SK-N-SH (cell line): ENCODE data around the gene ZNF827. TPM values are rescaled to one million over a fixed set of nuclear protein-coding genes. Genes with fewer than 3 reads are reported as not detected.

Experiments
- CTCF ChIA-PET: fragments of 300-600, 350-600 bp; formaldehyde crosslinking; extraction: SDS; loops from one replicate; lab custom pipeline; 2021; lab: Yijun Ruan, JAX
- POLR2A ChIA-PET: fragments of 350-600 bp; sonication (Branson Sonifier 250); formaldehyde crosslinking; extraction: SDS; loops from one replicate; lab custom pipeline; 2020; ENCODE audit warnings: antibody characterized with exemption, inconsistent platforms; lab: Yijun Ruan, JAX
- DNase-seq: peaks from one replicate; pipeline ENCODE4 v3.0.0; 2012
- H2AFZ ChIP-seq: fragments of 200-600 bp; sonication (generic); 2 replicates; pipeline ENCODE4 v1.8.1; 2016; ENCODE audit warnings: antibody characterized with exemption, mild to moderate bottlenecking, low read depth
- H3F3A ChIP-seq: fragments of 200-600 bp; sonication (generic); replicated peaks from 2 replicates; pipeline ENCODE3; 2016; ENCODE audit warnings: antibody characterized with exemption, mild to moderate bottlenecking; ENCODE audit not compliant: insufficient read depth
- H3K27ac ChIP-seq, 2 experiments: fragments of 200-500 bp in 1 of 2; fragments of 200-600 bp in 1 of 2; sonication (Bioruptor generic) in 1 of 2; sonication (generic), shearing (Covaris generic) in 1 of 2; 2 replicates each; pipeline versions ENCODE4 v1.5.1 to v1.6.1; 2014 to 2016; ENCODE audit warnings: low read depth in 2 of 2, inconsistent platforms in 1 of 2, low read length in 1 of 2, mild to moderate bottlenecking in 1 of 2, mixed read lengths in 1 of 2
- H3K27me3 ChIP-seq: fragments of 200-600 bp; sonication (generic), shearing (Covaris generic); 2 replicates; pipeline ENCODE4 v1.6.1; 2016; ENCODE audit warnings: mixed run types; ENCODE audit not compliant: insufficient read depth
- H3K36me3 ChIP-seq, 2 experiments: fragments of 200-500 bp in 1 of 2; fragments of 200-600 bp in 1 of 2; sonication (Bioruptor generic) in 1 of 2; sonication (generic) in 1 of 2; replicated peaks in 1 of 2; 2 replicates each; pipeline versions ENCODE3 to v1.5.1; 2014 to 2016; ENCODE audit warnings: low read length in 1 of 2, mild to moderate bottlenecking in 1 of 2; ENCODE audit not compliant: insufficient read depth in 2 of 2, control insufficient read depth in 1 of 2
- H3K4me1 ChIP-seq, 2 experiments: fragments of 200-500 bp in 1 of 2; fragments of 200-600 bp in 1 of 2; sonication (Bioruptor generic) in 1 of 2; sonication (generic), shearing (Covaris generic) in 1 of 2; 2 replicates each; pipeline versions ENCODE4 v1.5.1 to v1.6.1; 2014 to 2016; ENCODE audit warnings: low read depth in 1 of 2, low read length in 1 of 2, mixed run types in 1 of 2; ENCODE audit not compliant: insufficient read depth in 2 of 2, control insufficient read depth in 1 of 2
- H3K4me2 ChIP-seq: fragments of 200-600 bp; sonication (generic), shearing (Covaris generic); 2 replicates; pipeline ENCODE4 v1.6.1; 2017; ENCODE audit warnings: mixed run types
- H3K4me3 ChIP-seq, 2 experiments: fragments of 200-500 bp in 1 of 2; fragments of 200-600 bp in 1 of 2; sonication (Bioruptor generic) in 1 of 2; sonication (generic), shearing (Covaris generic) in 1 of 2; 2 replicates each; pipeline versions ENCODE4 v1.5.1 to v1.8.1; 2014 to 2016; ENCODE audit warnings: low read depth in 2 of 2, inconsistent platforms in 1 of 2, low read length in 1 of 2, mild to moderate bottlenecking in 1 of 2, mixed read lengths in 1 of 2, moderate library complexity in 1 of 2
- H3K79me2 ChIP-seq: fragments of 200-600 bp; sonication (generic); 2 replicates; pipeline ENCODE4 v1.8.1; 2017; ENCODE audit warnings: mild to moderate bottlenecking; ENCODE audit not compliant: insufficient read depth
- H3K9ac ChIP-seq: fragments of 200-600 bp; sonication (generic); 2 replicates; pipeline ENCODE4 v1.6.1; 2017; ENCODE audit warnings: mixed run types
- H3K9me2 ChIP-seq: fragments of 200-600 bp; sonication (generic); 2 replicates; pipeline ENCODE4 v1.6.1; 2017; ENCODE audit warnings: mixed run types
- H3K9me3 ChIP-seq: fragments of 200-600 bp; sonication (generic); 2 replicates; pipeline ENCODE4 v1.6.1; 2017; ENCODE audit warnings: mixed run types, mild to moderate bottlenecking, moderate library complexity
- H4K20me1 ChIP-seq: fragments of 200-600 bp; sonication (generic); 2 replicates; pipeline ENCODE4 v1.6.1; 2017; ENCODE audit warnings: mild to moderate bottlenecking, mixed run types; ENCODE audit not compliant: insufficient read depth
- CHD2 ChIP-seq: fragments of 150-350 bp; IDR thresholded peaks from 2 replicates; pipeline ENCODE4 v1.6.1; 2018; ENCODE audit warnings: low read length; ENCODE audit not compliant: partially characterized antibody
- CTCF ChIP-seq: fragments of 200-600 bp; sonication (generic); IDR thresholded peaks from 2 replicates; pipeline ENCODE4 v1.6.1; 2017; ENCODE audit warnings: antibody characterized with exemption, mild to moderate bottlenecking, moderate library complexity
- EP300 ChIP-seq, 2 experiments: IDR thresholded peaks; 2 replicates each; pipeline versions ENCODE4 v1.4.0 to v1.6.1; 2012; ENCODE audit warnings: borderline replicate concordance in 1 of 2, low read depth in 1 of 2, low read length in 1 of 2
- FOXJ3 ChIP-seq: sonication (generic); formaldehyde crosslinking; IDR thresholded peaks from 2 replicates; pipeline ENCODE4 v1.5.1; 2020; ENCODE audit warnings: mild to moderate bottlenecking, missing genetic modification reagents
- FOXM1 ChIP-seq: IDR thresholded peaks from 2 replicates; pipeline ENCODE4 v1.4.0; 2012; ENCODE audit warnings: low read depth, mild to moderate bottlenecking
- GATA2 ChIP-seq: sonication (generic); formaldehyde crosslinking; IDR thresholded peaks from 2 replicates; pipeline ENCODE4 v1.5.0; 2020; ENCODE audit warnings: mild to moderate bottlenecking, missing genetic modification reagents
- IRF3 ChIP-seq: fragments of 150-350 bp; IDR thresholded peaks from 2 replicates; pipeline ENCODE4 v1.6.1; 2016; ENCODE audit warnings: mild to moderate bottlenecking, low read depth, low read length
- JUND ChIP-seq: IDR thresholded peaks from 2 replicates; pipeline ENCODE4 v1.4.0; 2012
- MEF2A ChIP-seq: IDR thresholded peaks from 2 replicates; pipeline ENCODE4 v1.4.0; 2012; ENCODE audit warnings: low read depth, borderline replicate concordance
- POLR2AphosphoS5 ChIP-seq: IDR thresholded peaks from 2 replicates; pipeline ENCODE4 v1.6.1; 2012; ENCODE audit warnings: low read depth, low read length
- RFX5 ChIP-seq: IDR thresholded peaks from 2 replicates; pipeline ENCODE4 v1.6.1; 2012; ENCODE audit warnings: mild to moderate bottlenecking, improper control_type of control experiment, low read length
- RXRA ChIP-seq: IDR thresholded peaks from 2 replicates; pipeline ENCODE4 v1.4.0; 2012; ENCODE audit warnings: low read depth, mild to moderate bottlenecking, borderline replicate concordance
- SIN3A ChIP-seq: IDR thresholded peaks from 2 replicates; pipeline ENCODE4 v1.6.1; 2012; ENCODE audit warnings: low read depth, mild to moderate bottlenecking, low read length, moderate library complexity, borderline replicate concordance
- SMC3 ChIP-seq: IDR thresholded peaks from 2 replicates; pipeline ENCODE4 v1.6.1; 2012; ENCODE audit warnings: low read depth, low read length, improper control_type of control experiment
- TAF1 ChIP-seq: IDR thresholded peaks from 2 replicates; pipeline ENCODE4 v1.6.1; 2012; ENCODE audit warnings: low read depth, mild to moderate bottlenecking, low read length, moderate library complexity, borderline replicate concordance
- TCF12 ChIP-seq: IDR thresholded peaks from 2 replicates; pipeline ENCODE4 v1.4.0; 2012
- TEAD4 ChIP-seq: IDR thresholded peaks from 2 replicates; pipeline ENCODE4 v1.4.0; 2012; ENCODE audit warnings: mild to moderate bottlenecking, borderline replicate concordance; ENCODE audit not compliant: insufficient read depth
- USF1 ChIP-seq: IDR thresholded peaks from 2 replicates; pipeline ENCODE4 v1.4.0; 2012; ENCODE audit warnings: low read depth, borderline replicate concordance
- YY1 ChIP-seq: IDR thresholded peaks from 2 replicates; pipeline ENCODE4 v1.4.0; 2012; ENCODE audit warnings: low read depth, mild to moderate bottlenecking
- ZBTB33 ChIP-seq: IDR thresholded peaks from 2 replicates; pipeline ENCODE4 v1.4.0; 2012; ENCODE audit warnings: low read depth, borderline replicate concordance
- WGBS: methylation state at CpG from one replicate; pipeline ENCODE4 v1.1.6; 2017; ENCODE audit warnings: low lambda C conversion rate; 5-methylcytosine and 5-hydroxymethylcytosine counted together
- polyA plus RNA-seq, 3 experiments: library from polyadenylated mRNA; depleted of rRNA; stranded (reverse); fragments of >200 nt; gene quantifications; 2 replicates each; pipeline ENCODE4 v1.2.3, GENCODE V29; 2012

ZNF827 gene
- polyA plus RNA-seq, 1 of the 3 experiments (the other 2 are of a cell fraction): 23.2 TPM

GRCh38 chr4:145822581-145822980 lies 116.0 kb downstream of the ZNF827 start:
- no peak for TF ChIP-seq FOXJ3 (CRISPR knock-in tag)
- no peak for TF ChIP-seq EP300 (IDR thresholded peaks at IDR 0.05; ENCODE audit: borderline replicate concordance in 1 of 2, low read depth in 1 of 2, low read length in 1 of 2)
- TF ChIP-seq ZBTB33: no peak

GRCh38 chr4:145822181-145822580 lies 116.4 kb downstream of the ZNF827 start:
- Histone ChIP-seq H3K36me3 (peaks cover 25 to 56% of the 10 kb centered on the region in 2 experiments), H2AFZ (no peak overlapping the region), H3K27me3 (no peaks in the 10 kb centered on the region), H3K4me1 (peaks cover 0 to 18% of the 10 kb centered on the region in 2 experiments; a peak in 2 of 4 replicates), H3K27ac (no peak overlapping the region), H3K4me3 (no peak overlapping the region), H3K79me2 (no peaks in the 10 kb centered on the region), H4K20me1 (no peaks in the 10 kb centered on the region), H3K9me2 (no peaks in the 10 kb centered on the region), H3K9me3 (no peaks in the 10 kb centered on the region), H3K9ac (no peak overlapping the region), H3K4me2 (no peak overlapping the region), H3F3A (no peaks in the 10 kb centered on the region)
- ChIA-PET POLR2A (no interaction called here), CTCF (no interaction called here)
- DNase-seq: no peak
- WGBS: 98% methylated on average over 3 of the region's 3 CpGs
- TF ChIP-seq RFX5 (no peak), RXRA (no peak), SMC3 (no peak), YY1 (no peak), GATA2 (CRISPR knock-in tag) (no peak), CHD2 (no peak), IRF3 (no peak), SIN3A (no peak), FOXM1 (no peak), FOXJ3 (CRISPR knock-in tag) (no peak), TAF1 (no peak), MEF2A (no peak), POLR2AphosphoS5 (no peak), TCF12 (no peak), TEAD4 (no peak), JUND (no peak), USF1 (no peak), CTCF (no peak)

More at GRCh38 chr4:145822581-145822980, 116.0 kb downstream of the ZNF827 start:
- no peak overlapping the region for H3K4me3 ChIP-seq
- H3K27ac ChIP-seq: no peak overlapping the region
- no peak overlapping the region for H3K9ac ChIP-seq
- H3K9me2 ChIP-seq: no peaks in the 10 kb centered on the region
- peaks cover 0 to 18% of the 10 kb centered on the region in 2 experiments; a peak in 2 of 4 replicates for H3K4me1 ChIP-seq
- no peak for DNase-seq
- no peak overlapping the region for H2AFZ ChIP-seq
- CTCF ChIA-PET: interaction anchor here (1.4 kb wide), 1 partner anchor 589 kb away, joined by 3 read pairs; no protein-coding TSS in a partner anchor
- WGBS: 96% methylated on average over 4 of the region's 4 CpGs
- no peaks in the 10 kb centered on the region for H3K9me3 ChIP-seq
- POLR2A ChIA-PET: no interaction called here
- H3K79me2 ChIP-seq: no peaks in the 10 kb centered on the region
- H4K20me1 ChIP-seq: no peaks in the 10 kb centered on the region
- no peaks in the 10 kb centered on the region for H3K27me3 ChIP-seq
- no peaks in the 10 kb centered on the region for H3F3A ChIP-seq
- no peak overlapping the region for H3K4me2 ChIP-seq
- peaks cover 25 to 60% of the 10 kb centered on the region in 2 experiments for H3K36me3 ChIP-seq
